Measurements from ENCODE around the gene CLEC5A.
"Not testable (repeated sequence)": the region's sequence is repeated elsewhere in the genome, so short reads cannot be mapped to it uniquely, and the experiment has no call there.

CLEC5A gene

GRCh38 chr7:141986923-141987322 lies 40.1 kb upstream of the CLEC5A start:
- no peak for DNase-seq (ENCODE audit: low read depth)
- TF ChIP-seq CTCF (conservative IDR thresholded peaks at IDR 0.05; ENCODE audit: control insufficient read depth, insufficient read depth, low read depth, low read length): no peak
- H3K4me3 ChIP-seq (ENCODE audit: control insufficient read depth, low read depth, low read length): no peak overlapping the region

- H3K4me3 ChIP-seq (ENCODE audit: control insufficient read depth, low read depth, low read length); DNase-seq (ENCODE audit: low read depth): not testable (repeated sequence)
Observed at GRCh38 chr7:141985926-141986325, 39.2 kb upstream of the CLEC5A start.

GRCh38 chr7:141979568-141979967 lies 32.8 kb upstream of the CLEC5A start:
- H3K4me3 ChIP-seq (ENCODE audit: control insufficient read depth, low read depth, low read length): no peak overlapping the region
- DNase-seq (ENCODE audit: low read depth): no peak
- no peak for TF ChIP-seq CTCF (conservative IDR thresholded peaks at IDR 0.05; ENCODE audit: control insufficient read depth, insufficient read depth, low read depth, low read length)

- no peak for DNase-seq (ENCODE audit: low read depth)
- no peak overlapping the region for H3K4me3 ChIP-seq (ENCODE audit: control insufficient read depth, low read depth, low read length)
- TF ChIP-seq CTCF (conservative IDR thresholded peaks at IDR 0.05; ENCODE audit: control insufficient read depth, insufficient read depth, low read depth, low read length): no peak
Observed at GRCh38 chr7:141978351-141978750, 31.6 kb upstream of the CLEC5A start.

- no peak for TF ChIP-seq CTCF (conservative IDR thresholded peaks at IDR 0.05; ENCODE audit: control insufficient read depth, insufficient read depth, low read depth, low read length)
- no peak for DNase-seq (ENCODE audit: low read depth)
- no peak overlapping the region for H3K4me3 ChIP-seq (ENCODE audit: control insufficient read depth, low read depth, low read length)
Observed at GRCh38 chr7:141976524-141977245, 29.9 kb upstream of the CLEC5A start.

- peak; percentile 56 for DNase-seq (ENCODE audit: low read depth)
- TF ChIP-seq CTCF (conservative IDR thresholded peaks at IDR 0.05; ENCODE audit: control insufficient read depth, insufficient read depth, low read depth, low read length): peak; percentile 83
- H3K4me3 ChIP-seq (ENCODE audit: control insufficient read depth, low read depth, low read length): no peak overlapping the region
Observed at GRCh38 chr7:141975806-141976523, 29.2 kb upstream of the CLEC5A start.

GRCh38 chr7:141974831-141975230 lies 28.1 kb upstream of the CLEC5A start:
- peak; percentile 16 for TF ChIP-seq CTCF (conservative IDR thresholded peaks at IDR 0.05; ENCODE audit: control insufficient read depth, insufficient read depth, low read depth, low read length)
- peak; percentile 6 for DNase-seq (ENCODE audit: low read depth)
- no peak overlapping the region for H3K4me3 ChIP-seq (ENCODE audit: control insufficient read depth, low read depth, low read length)
